AG04449 (cell line): ENCODE results near the gene PCDHGA1.

ENCODE experiments used
- CTCF ChIA-PET: fragments of 350-600 bp; formaldehyde crosslinking; extraction: SDS; loops from one replicate; lab custom pipeline; 2021; ENCODE audit warnings: antibody characterized with exemption; lab: Yijun Ruan, JAX
- POLR2A ChIA-PET: fragments of 400-600, 350-600 bp; formaldehyde crosslinking; extraction: SDS; loops from one replicate; lab custom pipeline; 2020; ENCODE audit warnings: antibody characterized with exemption, inconsistent platforms; lab: Yijun Ruan, JAX
- DNase-seq: peaks from one replicate; pipeline ENCODE4 v3.0.0-alpha.2; 2010; ENCODE audit warnings: low read depth, low spot score
- H3K4me3 ChIP-seq: 2 replicates; pipeline ENCODE4 v1.5.1; 2011; ENCODE audit warnings: low read depth, mild to moderate bottlenecking, control low read depth, low read length
- CTCF ChIP-seq: IDR thresholded peaks from one replicate; pipeline ENCODE4 v1.5.1; 2011; ENCODE audit warnings: mild to moderate bottlenecking, moderate library complexity, low read length, control low read depth, inconsistent platforms; ENCODE audit not compliant: insufficient read depth; ENCODE audit errors: missing control alignments

Gene PCDHGA1

GRCh38 chr5:141534492-141535213 lies 204.3 kb downstream of the PCDHGA1 start:
- no peak for TF ChIP-seq CTCF
- no peak for DNase-seq
- POLR2A ChIA-PET, result no interaction called here
- CTCF ChIA-PET, result interaction anchor here (0.8 to 6.5 kb wide), 11 partner anchors 9 to 137 kb away, joined by 3 to 45 read pairs (median 5); partner anchors contain the start of genes PCDHGA10, PCDHGA11, PCDHGA12 and PCDHGB5
- no peak overlapping the region for H3K4me3 ChIP-seq

- CTCF ChIA-PET, result interaction anchor here (0.7 to 7.0 kb wide), 4 partner anchors 9 to 21 kb away, joined by 3 to 56 read pairs (median 4); no protein-coding TSS in a partner anchor
These were observed 212.7 kb downstream of the PCDHGA1 start for GRCh38 chr5:141543053-141543452.

GRCh38 chr5:141547488-141547887 lies 217.2 kb downstream of the PCDHGA1 start:
- no peak for DNase-seq
- ChIA-PET POLR2A (no interaction called here), CTCF (interaction anchor here (0.8 to 7.0 kb wide), 9 partner anchors 9 to 126 kb away, joined by 3 to 56 read pairs (median 4); partner anchors contain the start of gene PCDHGA11)
- H3K4me3 ChIP-seq, result no peak overlapping the region
- no peak for TF ChIP-seq CTCF

More at GRCh38 chr5:141543053-141543452, 212.7 kb downstream of the PCDHGA1 start:
- H3K4me3 ChIP-seq, result no peak overlapping the region
- TF ChIP-seq CTCF, result no peak
- POLR2A ChIA-PET, result no interaction called here
- no peak for DNase-seq

- no peak for TF ChIP-seq CTCF
- POLR2A ChIA-PET, result no interaction called here
- no peak for DNase-seq
- no peak overlapping the region for H3K4me3 ChIP-seq
- CTCF ChIA-PET, result interaction anchor here (0.8 to 7.0 kb wide), 9 partner anchors 9 to 127 kb away, joined by 3 to 56 read pairs (median 4); partner anchors contain the start of gene PCDHGA11
These were observed 217.6 kb downstream of the PCDHGA1 start for GRCh38 chr5:141547921-141548320.

- POLR2A ChIA-PET, result interaction anchor here (0.7 to 2.0 kb wide), 9 partner anchors 36 to 237 kb away, joined by 3 to 13 read pairs (median 4); partner anchors contain the start of genes PCDHGA11, PCDHGA12, PCDHGB3 and PCDHGB7
- TF ChIP-seq CTCF, result peak; percentile 72
- DNase-seq, result peak; percentile 98
- CTCF ChIA-PET, result interaction anchor here (0.5 to 8.1 kb wide), 77 partner anchors 8 to 408 kb away, joined by 3 to 303 read pairs (median 8); partner anchors contain the start of genes PCDHB10, PCDHB12, PCDHB14 and PCDHB16
- H3K4me3 ChIP-seq, result peak overlapping the region; percentile 32
These were observed 227.4 kb downstream of the PCDHGA1 start for GRCh38 chr5:141557681-141558136.

GRCh38 chr5:141558150-141558549 lies 227.8 kb downstream of the PCDHGA1 start:
- no peak overlapping the region for H3K4me3 ChIP-seq
- ChIA-PET CTCF (interaction anchor here (0.5 to 8.1 kb wide), 76 partner anchors 9 to 408 kb away, joined by 3 to 303 read pairs (median 8); partner anchors contain the start of genes PCDHB10, PCDHB12, PCDHB14 and PCDHB16), POLR2A (interaction anchor here (0.7 to 2.0 kb wide), 8 partner anchors 37 to 238 kb away, joined by 3 to 13 read pairs (median 4); partner anchors contain the start of genes PCDHGA11, PCDHGA12, PCDHGB3 and PCDHGB7)
- TF ChIP-seq CTCF, result no peak
- DNase-seq, result no peak
